A673 (cell line): Measurements from ENCODE around the gene GRID1.

ENCODE experiments used
- EZH2 ChIP-seq: fragments of 200-600 bp; sonication (generic); IDR thresholded peaks from 2 replicates; pipeline ENCODE4 v1.6.1; 2017; ENCODE audit warnings: borderline replicate concordance, low read depth, mild to moderate bottlenecking, mixed read lengths, antibody characterized with exemption, low read length; ENCODE audit not compliant: poor library complexity, severe bottlenecking
- TF ChIP-seq, protein P1 (sequence below): fragments of 300-800, 200-600 bp; sonication (generic); conservative IDR thresholded peaks from 2 replicates; pipeline ENCODE4 v1.5.1; 2017; ENCODE audit warnings: low read depth, mild to moderate bottlenecking, antibody characterized with exemption, low read length, moderate library complexity, mixed read lengths

DNA sequence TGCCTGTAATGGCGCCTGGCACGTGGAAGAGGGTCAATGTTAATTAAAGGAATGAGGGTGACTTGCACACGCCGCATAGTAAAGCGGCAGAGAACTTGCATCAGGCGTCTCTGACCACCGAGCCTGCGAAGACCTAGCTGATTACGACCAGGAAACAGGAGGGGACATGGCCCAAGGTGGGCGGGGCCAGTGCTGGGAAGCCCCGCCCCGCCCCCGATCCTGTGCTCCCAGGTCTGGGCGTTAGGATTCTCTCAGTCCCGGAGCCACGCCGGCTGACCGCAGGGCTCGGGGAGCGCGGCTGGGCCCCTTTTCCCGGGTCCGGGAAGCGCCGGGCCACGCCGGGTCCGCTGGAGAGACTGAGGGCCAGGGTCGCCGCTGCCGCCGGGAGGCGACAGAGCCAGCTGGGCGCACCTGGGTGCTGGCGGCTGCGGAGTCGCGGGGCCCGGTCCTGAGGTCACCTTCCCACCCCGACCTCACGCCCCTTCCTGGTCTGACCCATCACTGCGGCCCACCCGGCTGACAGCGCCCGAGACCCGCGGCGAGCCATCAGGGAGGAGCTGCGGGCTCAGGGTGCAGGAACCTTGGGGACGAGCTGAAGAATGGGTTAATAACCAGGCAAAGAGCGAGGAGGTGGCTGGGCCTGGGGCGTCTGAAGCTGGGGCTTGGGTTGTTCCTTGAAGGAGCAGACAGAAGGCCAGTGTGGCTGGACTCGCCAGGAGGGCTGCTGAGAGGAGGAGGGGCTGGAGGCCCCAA is 23.0 kb upstream of the GRID1 start:
- TF ChIP-seq, protein P1, sequence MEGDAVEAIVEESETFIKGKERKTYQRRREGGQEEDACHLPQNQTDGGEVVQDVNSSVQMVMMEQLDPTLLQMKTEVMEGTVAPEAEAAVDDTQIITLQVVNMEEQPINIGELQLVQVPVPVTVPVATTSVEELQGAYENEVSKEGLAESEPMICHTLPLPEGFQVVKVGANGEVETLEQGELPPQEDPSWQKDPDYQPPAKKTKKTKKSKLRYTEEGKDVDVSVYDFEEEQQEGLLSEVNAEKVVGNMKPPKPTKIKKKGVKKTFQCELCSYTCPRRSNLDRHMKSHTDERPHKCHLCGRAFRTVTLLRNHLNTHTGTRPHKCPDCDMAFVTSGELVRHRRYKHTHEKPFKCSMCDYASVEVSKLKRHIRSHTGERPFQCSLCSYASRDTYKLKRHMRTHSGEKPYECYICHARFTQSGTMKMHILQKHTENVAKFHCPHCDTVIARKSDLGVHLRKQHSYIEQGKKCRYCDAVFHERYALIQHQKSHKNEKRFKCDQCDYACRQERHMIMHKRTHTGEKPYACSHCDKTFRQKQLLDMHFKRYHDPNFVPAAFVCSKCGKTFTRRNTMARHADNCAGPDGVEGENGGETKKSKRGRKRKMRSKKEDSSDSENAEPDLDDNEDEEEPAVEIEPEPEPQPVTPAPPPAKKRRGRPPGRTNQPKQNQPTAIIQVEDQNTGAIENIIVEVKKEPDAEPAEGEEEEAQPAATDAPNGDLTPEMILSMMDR, result no peak
- no peak for TF ChIP-seq EZH2
